PC-9 (cell line): ENCODE data around the gene BRCA1.

ENCODE experiments used
- EZH2 ChIP-seq: fragments of 200-600 bp; sonication (generic); IDR thresholded peaks from 2 replicates; pipeline ENCODE4 v1.8.0; 2017; ENCODE audit warnings: antibody characterized with exemption, low read depth
- TF ChIP-seq, protein P1 (sequence below): fragments of 200-600 bp; sonication (generic); conservative IDR thresholded peaks from 2 replicates; pipeline ENCODE4 v1.6.1; 2017; ENCODE audit warnings: mixed run types, antibody characterized with exemption, mild to moderate bottlenecking, moderate library complexity

DNA sequence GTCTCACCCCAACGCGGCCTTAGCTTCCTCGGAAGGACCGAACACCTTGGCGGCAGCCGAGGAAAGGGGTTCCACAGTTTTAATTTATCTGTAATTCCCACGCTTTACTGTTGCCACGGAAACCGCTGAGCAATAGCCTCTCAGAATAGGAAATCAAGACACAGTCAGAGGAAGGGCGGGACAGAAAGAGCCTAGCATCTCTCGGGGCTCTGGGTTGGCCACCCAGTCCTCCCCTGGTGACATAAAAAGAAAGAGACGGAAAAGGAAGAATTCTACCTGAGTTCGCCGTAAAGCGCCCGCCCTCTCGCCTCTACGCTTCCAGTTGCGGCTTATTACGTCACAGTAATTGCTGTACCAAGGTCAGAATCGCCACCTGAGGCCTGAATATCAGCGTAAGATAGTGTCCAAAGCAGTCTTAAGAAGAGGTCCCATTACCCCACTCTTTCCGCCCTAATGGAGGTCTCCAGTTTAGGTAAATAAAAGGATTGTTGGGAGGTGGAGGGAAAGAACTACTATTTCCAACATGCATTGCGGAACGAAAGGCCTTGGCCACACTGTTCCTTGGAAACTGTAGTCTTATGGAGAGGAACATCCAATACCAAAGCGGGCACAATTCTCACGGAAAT lies 45.1 kb upstream of the BRCA1 start:
- TF ChIP-seq, protein P1, sequence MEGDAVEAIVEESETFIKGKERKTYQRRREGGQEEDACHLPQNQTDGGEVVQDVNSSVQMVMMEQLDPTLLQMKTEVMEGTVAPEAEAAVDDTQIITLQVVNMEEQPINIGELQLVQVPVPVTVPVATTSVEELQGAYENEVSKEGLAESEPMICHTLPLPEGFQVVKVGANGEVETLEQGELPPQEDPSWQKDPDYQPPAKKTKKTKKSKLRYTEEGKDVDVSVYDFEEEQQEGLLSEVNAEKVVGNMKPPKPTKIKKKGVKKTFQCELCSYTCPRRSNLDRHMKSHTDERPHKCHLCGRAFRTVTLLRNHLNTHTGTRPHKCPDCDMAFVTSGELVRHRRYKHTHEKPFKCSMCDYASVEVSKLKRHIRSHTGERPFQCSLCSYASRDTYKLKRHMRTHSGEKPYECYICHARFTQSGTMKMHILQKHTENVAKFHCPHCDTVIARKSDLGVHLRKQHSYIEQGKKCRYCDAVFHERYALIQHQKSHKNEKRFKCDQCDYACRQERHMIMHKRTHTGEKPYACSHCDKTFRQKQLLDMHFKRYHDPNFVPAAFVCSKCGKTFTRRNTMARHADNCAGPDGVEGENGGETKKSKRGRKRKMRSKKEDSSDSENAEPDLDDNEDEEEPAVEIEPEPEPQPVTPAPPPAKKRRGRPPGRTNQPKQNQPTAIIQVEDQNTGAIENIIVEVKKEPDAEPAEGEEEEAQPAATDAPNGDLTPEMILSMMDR = no peak
- no peak for TF ChIP-seq EZH2
